Adrenal gland (tissue), 12 donors: ENCODE results near the gene MAS1. TPM values are rescaled to one million over a fixed set of nuclear protein-coding genes. Genes with fewer than 3 reads are reported as not detected.

Source experiments
- DNase-seq, 7 donors: peaks; one replicate each; pipeline ENCODE4 v3.0.0-alpha.2; 2019 to 2020
- H3K27ac ChIP-seq, 5 donors: fragments of 200-600 bp; sonication (generic) in 4 of 5; 1 replicate in 3 of 5; 2 replicates in 2 of 5; pipeline versions ENCODE4 v1.5.1 to v1.8.0; 2016 to 2020; ENCODE audit warnings: mild to moderate bottlenecking in 1 of 5
- H3K27me3 ChIP-seq: fragments of 200-600 bp; 2 replicates; pipeline ENCODE4 v1.8.0; 2021
- H3K36me3 ChIP-seq, 2 donors: fragments of 200-600 bp; replicated peaks in 1 of 2; 1 replicate in 1 of 2; 2 replicates in 1 of 2; pipeline versions ENCODE4 v1.5.1 to v1.8.0; 2018 to 2022
- H3K4me1 ChIP-seq, 2 donors: fragments of 200-600 bp; replicated peaks in 1 of 2; 1 replicate in 1 of 2; 2 replicates in 1 of 2; pipeline versions ENCODE4 v1.5.1 to v1.8.0; 2018 to 2021
- H3K4me3 ChIP-seq, 4 donors: fragments of 200-600 bp; sonication (generic) in 3 of 4; one replicate each; pipeline ENCODE4 v1.5.1; 2016 to 2018
- H3K9me3 ChIP-seq, 3 donors: fragments of 200-600 bp; sonication (generic) in 1 of 3; replicated peaks in 1 of 3; 1 replicate in 2 of 3; 2 replicates in 1 of 3; pipeline versions ENCODE4 v1.5.1 to v1.8.0; 2016 to 2021
- CTCF ChIP-seq, 6 experiments: fragments of 450-650 bp in 4 of 6; fragments of 200-600 bp in 2 of 6; sonication (generic) in 1 of 6; IDR thresholded peaks; 1 replicate in 5 of 6; 2 replicates in 1 of 6; pipeline versions ENCODE4 v1.5.1 to v1.8.0; 2016 to 2021; ENCODE audit warnings: antibody characterized with exemption in 6 of 6, mild to moderate bottlenecking in 2 of 6, moderate library complexity in 1 of 6
- POLR2A ChIP-seq, 2 donors: fragments of 450-650 bp; IDR thresholded peaks; one replicate each; pipeline ENCODE4 v1.6.1; 2017; ENCODE audit warnings: antibody characterized with exemption in 2 of 2, mild to moderate bottlenecking in 2 of 2, moderate library complexity in 1 of 2
- WGBS, 4 donors: extraction: QIAGEN DNeasy Blood & Tissue Kit in 2 of 4; methylation state at CpG; one replicate each; pipeline versions ENCODE4 v1.1.5 to v1.1.7; 2013 to 2017; 5-methylcytosine and 5-hydroxymethylcytosine counted together
- intact Hi-C, 2 donors: fragments of 100-400 bp; cut with DNase I; formaldehyde crosslinking; loops; one replicate each; pipeline versions ENCODE4 v1.14.1 to v1.15.0; 2022 to 2023
- polyA plus RNA-seq, 3 donors: library from polyadenylated mRNA; stranded (reverse); fragments of 200-250 nt in 2 of 3; fragments of 350-450 nt in 1 of 3; fragmentation: Illumina TruSeq in 1 of 3; extraction: RNeasy Lipid Tissue Mini Kit (QIAGEN cat#74804) in 1 of 3; gene quantifications; one replicate each; pipeline ENCODE4 v1.2.3, GENCODE V29; 2013 to 2014
- total RNA-seq, 9 donors: library from RNA; depleted of rRNA in 4 of 9; stranded (reverse); fragments of >200 nt in 4 of 9; fragments of 120-200 nt in 1 of 9; fragmentation: NEBNext Ultra II Directional in 1 of 9; extraction: Animal tissue kit (Norgen Biotek cat#: 25700) in 1 of 9; gene quantifications; one replicate each; pipeline versions ENCODE4 v1.1.0 to v1.2.4, GENCODE V29; 2013 to 2023
- donor health status: healthy with polysubstance abuse.
- donor health status: Bipolar disorder and iron deficiency.
- donor health status: DM: yes; HTN: yes; CAD: no.
- donor health status: DM: no; HTN: no; CAD: no.
- donor health status: DM: no; HTN: no; CAD: no.
- donor health status: DM: yes; HTN: yes; CAD: no.

Gene MAS1
- total and polyA plus RNA-seq, 12 donors = under 0.01 TPM; not detected in 10

GRCh38 chr6:159899994-159900745 is 9.4 kb downstream of the MAS1 start:
- WGBS, 4 donors = 69 to 75% (median 71%) methylated on average over 15 of the region's 15 CpGs
- H3K27me3 ChIP-seq = no peaks in the 10 kb centered on the region
- TF ChIP-seq CTCF (IDR thresholded peaks at IDR 0.05) = no peak
- TF ChIP-seq POLR2A (IDR thresholded peaks at IDR 0.05) = no peak

GRCh38 chr6:159902620-159903019 is 11.8 kb downstream of the MAS1 start:
- Histone ChIP-seq H3K4me1 (no peaks in the 10 kb centered on the region), H3K4me3 (no peak overlapping the region), H3K27ac (no peak overlapping the region), H3K9me3 (no peaks in the 10 kb centered on the region), H3K27me3 (no peaks in the 10 kb centered on the region), H3K36me3 (no peaks in the 10 kb centered on the region)
- WGBS, 4 donors = 75 to 82% (median 79%) methylated on average over 9 of the region's 9 CpGs
- TF ChIP-seq CTCF (IDR thresholded peaks at IDR 0.05) (no peak), POLR2A (IDR thresholded peaks at IDR 0.05) (no peak)
- intact Hi-C loops = no loop called here
- no peak for DNase-seq

More at GRCh38 chr6:159899994-159900745, 9.4 kb downstream of the MAS1 start:
- Histone ChIP-seq H3K4me3 (no peak overlapping the region), H3K4me1 (no peaks in the 10 kb centered on the region), H3K36me3 (no peaks in the 10 kb centered on the region), H3K9me3 (no peaks in the 10 kb centered on the region), H3K27ac (no peak overlapping the region)
- no peak for DNase-seq
- intact Hi-C loops = no loop called here

GRCh38 chr6:159904497-159904911 is 13.7 kb downstream of the MAS1 start:
- H3K36me3 ChIP-seq = no peaks in the 10 kb centered on the region
- DNase-seq = no peak
- H3K27me3 ChIP-seq = no peaks in the 10 kb centered on the region
- intact Hi-C loops = no loop called here
- 87 to 90% (median 89%) methylated on average over 9 of the region's 9 CpGs for WGBS, 4 donors
- no peak for TF ChIP-seq POLR2A (IDR thresholded peaks at IDR 0.05)
- H3K4me3 ChIP-seq = no peak overlapping the region
- no peaks in the 10 kb centered on the region for H3K9me3 ChIP-seq
- H3K27ac ChIP-seq = no peak overlapping the region
- H3K4me1 ChIP-seq = no peaks in the 10 kb centered on the region

GRCh38 chr6:159906400-159906799 is 15.6 kb downstream of the MAS1 start:
- 70 to 79% (median 74%) methylated on average over 3 of the region's 3 CpGs for WGBS, 4 donors
- no peak for DNase-seq
- Histone ChIP-seq H3K9me3 (no peaks in the 10 kb centered on the region), H3K36me3 (no peaks in the 10 kb centered on the region), H3K27ac (no peak overlapping the region), H3K4me3 (no peak overlapping the region), H3K27me3 (no peaks in the 10 kb centered on the region), H3K4me1 (no peaks in the 10 kb centered on the region)
- no peak for TF ChIP-seq CTCF (IDR thresholded peaks at IDR 0.05)
- no peak for TF ChIP-seq POLR2A (IDR thresholded peaks at IDR 0.05)
- intact Hi-C loops = no loop called here

GRCh38 chr6:159908535-159908934 is 17.7 kb downstream of the MAS1 start:
- H3K27me3 ChIP-seq = no peaks in the 10 kb centered on the region
- H3K36me3 ChIP-seq = no peaks in the 10 kb centered on the region
- no peak overlapping the region for H3K4me3 ChIP-seq
- WGBS, 4 donors = 67 to 73% (median 71%) methylated on average over 4 of the region's 4 CpGs
- DNase-seq = no peak
- intact Hi-C loops = no loop called here
- TF ChIP-seq POLR2A (IDR thresholded peaks at IDR 0.05) (no peak), CTCF (IDR thresholded peaks at IDR 0.05) (no peak)
- H3K9me3 ChIP-seq = no peaks in the 10 kb centered on the region
- H3K27ac ChIP-seq = no peak overlapping the region
- H3K4me1 ChIP-seq = no peaks in the 10 kb centered on the region
